Nucleus accumbens (tissue), 56 donors: Measurements from ENCODE around the gene FAM78B.
A peak's percentile ranks its signal among the peaks of the same experiment; 100 is the strongest.

Source experiments
- DNase-seq, 56 donors: peaks; one replicate each; lab custom pipeline; 2025; lab: John Stamatoyannopoulos, UW

The FAM78B gene

GRCh38 chr1:166122873-166123466 lies 43.8 kb downstream of the FAM78B start:
- DNase-seq, result no peak

- no peak for DNase-seq
These were observed 45.8 kb downstream of the FAM78B start for GRCh38 chr1:166121010-166121409.

GRCh38 chr1:166120281-166120680 lies 46.5 kb downstream of the FAM78B start:
- no peak for DNase-seq

- peak in 1 of 56 donors; percentile 9 for DNase-seq
These were observed 47.3 kb downstream of the FAM78B start for GRCh38 chr1:166119471-166119965.

GRCh38 chr1:166117776-166118175 lies 49.0 kb downstream of the FAM78B start:
- no peak for DNase-seq

- no peak for DNase-seq
These were observed 50.8 kb downstream of the FAM78B start for GRCh38 chr1:166116026-166116425.

- no peak for DNase-seq
These were observed 52.4 kb downstream of the FAM78B start for GRCh38 chr1:166114419-166114818.

- no peak for DNase-seq
These were observed 53.2 kb downstream of the FAM78B start for GRCh38 chr1:166113630-166114029.

GRCh38 chr1:166113031-166113430 lies 53.8 kb downstream of the FAM78B start:
- no peak for DNase-seq

GRCh38 chr1:166112425-166112824 lies 54.4 kb downstream of the FAM78B start:
- DNase-seq, result no peak

GRCh38 chr1:166111430-166111829 lies 55.4 kb downstream of the FAM78B start:
- no peak for DNase-seq

- no peak for DNase-seq
These were observed 76.6 kb downstream of the FAM78B start for GRCh38 chr1:166090244-166090643.

- DNase-seq, result peak in 1 of 56 donors; percentile 14
These were observed 77.0 kb downstream of the FAM78B start for GRCh38 chr1:166089804-166090203.

- DNase-seq, result no peak
These were observed 78.2 kb downstream of the FAM78B start for GRCh38 chr1:166088572-166088955.

- no peak for DNase-seq
These were observed 78.8 kb downstream of the FAM78B start for GRCh38 chr1:166087734-166088571.

- no peak for DNase-seq
These were observed 80.5 kb downstream of the FAM78B start for GRCh38 chr1:166086113-166086883.

- DNase-seq, result no peak
These were observed 82.2 kb downstream of the FAM78B start for GRCh38 chr1:166084613-166085012.

GRCh38 chr1:166083887-166084286 lies 82.9 kb downstream of the FAM78B start:
- no peak for DNase-seq

- no peak for DNase-seq
These were observed 84.2 kb downstream of the FAM78B start for GRCh38 chr1:166082601-166083000.

- no peak for DNase-seq
These were observed 85.6 kb downstream of the FAM78B start for GRCh38 chr1:166080967-166081870.
